ENCODE results near the gene CXCR1. TPM values are rescaled to one million over a fixed set of nuclear protein-coding genes. Genes with fewer than 3 reads are reported as not detected.

CXCR1 gene
- total RNA-seq (1 to 10 TPM; 1.8 to 3.5 TPM), polyA plus RNA-seq (under 1 TPM; 0.20 to 0.63 TPM)
- long read RNA-seq, donor 1, transcript CXCR1-201 (2 exons, 2,488 nt) = major isoform, 6 of 6 reads
- long read RNA-seq, donor 1, partial matches to known transcripts = 0 of 6 reads
- long read RNA-seq, donor 1, other reads (novel, unspliced or antisense) = 0 of 6 reads
- long read RNA-seq, donor 2 = 0 reads

GRCh38 chr2:218166791-218167190 is at the start of gene CXCR1:
TSS of gene CXCR1 (minus strand) at chr2:218166962. CDS start at chr2:218165211, 1,751 bp downstream.
- no peaks in the 10 kb centered on the region for H3K27me3 ChIP-seq (ENCODE audit: control insufficient read depth in 1 of 2, insufficient read depth in 2 of 2, low read length in 1 of 2)
- no peak within 1 kb of the TSS for H3K27ac ChIP-seq (ENCODE audit: low read depth in 1 of 2, low read length in 2 of 2)
- H3K9me3 ChIP-seq (ENCODE audit: control insufficient read depth, low read length) = no peaks in the 10 kb centered on the region
- intact Hi-C loops (cut with DNase I) = no loop called here
- ATAC-seq (ENCODE audit: low FRiP score) (peak; percentile 36), DNase-seq (no peak)
- no peaks in the 10 kb centered on the region for H3K36me3 ChIP-seq (ENCODE audit: control insufficient read depth in 1 of 2, insufficient read depth in 2 of 2, low read length in 1 of 2)
- WGBS, 2 donors = 87 to 89% methylated on average over 3 of the region's 3 CpGs
- H3K4me3 ChIP-seq (ENCODE audit: low read length in 2 of 2) = no peak within 1 kb of the TSS
- H3K4me1 ChIP-seq (ENCODE audit: control insufficient read depth in 1 of 2, insufficient read depth in 2 of 2, low read length in 2 of 2) = no peaks in the 10 kb centered on the region

- Histone ChIP-seq H3K27me3 (ENCODE audit: control insufficient read depth in 1 of 2, insufficient read depth in 2 of 2, low read length in 1 of 2) (no peaks in the 10 kb centered on the region), H3K4me1 (ENCODE audit: control insufficient read depth in 1 of 2, insufficient read depth in 2 of 2, low read length in 2 of 2) (peaks cover 3 to 10% of the 10 kb centered on the region in 2 donors), H3K36me3 (ENCODE audit: control insufficient read depth in 1 of 2, insufficient read depth in 2 of 2, low read length in 1 of 2) (no peaks in the 10 kb centered on the region), H3K27ac (ENCODE audit: low read depth in 1 of 2, low read length in 2 of 2) (peak overlapping the region in 1 of 2 donors; percentile 53), H3K4me3 (ENCODE audit: low read length in 2 of 2) (peak overlapping the region; percentile 5 to 97), H3K9me3 (ENCODE audit: control insufficient read depth, low read length) (no peaks in the 10 kb centered on the region)
- WGBS, 2 donors = 43 to 50% methylated on average over 9 of the region's 9 CpGs
- intact Hi-C loops (cut with DNase I) = loop anchor here in 1 of 2 donors (2.0 to 5.0 kb wide), 2 partner anchors 14 to 191 kb away; no protein-coding TSS in a partner anchor
- ATAC-seq (ENCODE audit: low FRiP score) = peak; percentile 12
- no peak for DNase-seq
Observed at GRCh38 chr2:218216336-218216673, 49.5 kb upstream of the CXCR1 start.

- no peak overlapping the region for H3K4me3 ChIP-seq (ENCODE audit: low read length in 2 of 2)
- no peaks in the 10 kb centered on the region for H3K4me1 ChIP-seq (ENCODE audit: control insufficient read depth in 1 of 2, insufficient read depth in 2 of 2, low read length in 2 of 2)
- no peaks in the 10 kb centered on the region for H3K9me3 ChIP-seq (ENCODE audit: control insufficient read depth, low read length)
- intact Hi-C loops (cut with DNase I) = no loop called here
- WGBS, 2 donors = 92 to 100% methylated on average over 1 of the region's 1 CpG
- H3K27ac ChIP-seq (ENCODE audit: low read depth in 1 of 2, low read length in 2 of 2) = no peak overlapping the region
- no peaks in the 10 kb centered on the region for H3K36me3 ChIP-seq (ENCODE audit: control insufficient read depth in 1 of 2, insufficient read depth in 2 of 2, low read length in 1 of 2)
- ATAC-seq (ENCODE audit: low FRiP score) (no peak), DNase-seq (no peak)
- H3K27me3 ChIP-seq (ENCODE audit: control insufficient read depth in 1 of 2, insufficient read depth in 2 of 2, low read length in 1 of 2) = no peaks in the 10 kb centered on the region
Observed at GRCh38 chr2:218214116-218214515, 47.4 kb upstream of the CXCR1 start.

- intact Hi-C loops (cut with DNase I) = no loop called here
- WGBS, 2 donors = 94 to 95% methylated on average over 3 of the region's 3 CpGs
Observed at GRCh38 chr2:218209078-218209477, 42.3 kb upstream of the CXCR1 start.

GRCh38 chr2:218202266-218202665 is 35.5 kb upstream of the CXCR1 start:
- intact Hi-C loops (cut with DNase I) = no loop called here
- no peak overlapping the region for H3K27ac ChIP-seq (ENCODE audit: low read depth in 1 of 2, low read length in 2 of 2)
- no peak overlapping the region for H3K4me3 ChIP-seq (ENCODE audit: low read length in 2 of 2)
- ATAC-seq (ENCODE audit: low FRiP score) (no peak), DNase-seq (no peak)
- H3K27me3 ChIP-seq (ENCODE audit: control insufficient read depth in 1 of 2, insufficient read depth in 2 of 2, low read length in 1 of 2) = no peaks in the 10 kb centered on the region
- no peaks in the 10 kb centered on the region for H3K4me1 ChIP-seq (ENCODE audit: control insufficient read depth in 1 of 2, insufficient read depth in 2 of 2, low read length in 2 of 2)
- H3K36me3 ChIP-seq (ENCODE audit: control insufficient read depth in 1 of 2, insufficient read depth in 2 of 2, low read length in 1 of 2) = no peaks in the 10 kb centered on the region
- 85 to 93% methylated on average over 3 of the region's 3 CpGs for WGBS, 2 donors
- H3K9me3 ChIP-seq (ENCODE audit: control insufficient read depth, low read length) = no peaks in the 10 kb centered on the region

More at GRCh38 chr2:218209078-218209477, 42.3 kb upstream of the CXCR1 start:
- H3K9me3 ChIP-seq (ENCODE audit: control insufficient read depth, low read length) = no peaks in the 10 kb centered on the region
- no peaks in the 10 kb centered on the region for H3K36me3 ChIP-seq (ENCODE audit: control insufficient read depth in 1 of 2, insufficient read depth in 2 of 2, low read length in 1 of 2)
- H3K4me3 ChIP-seq (ENCODE audit: low read length in 2 of 2) = no peak overlapping the region
- H3K27ac ChIP-seq (ENCODE audit: low read depth in 1 of 2, low read length in 2 of 2) = no peak overlapping the region
- no peaks in the 10 kb centered on the region for H3K27me3 ChIP-seq (ENCODE audit: control insufficient read depth in 1 of 2, insufficient read depth in 2 of 2, low read length in 1 of 2)
- DNase-seq = no peak
- no peak for ATAC-seq (ENCODE audit: low FRiP score)
- no peaks in the 10 kb centered on the region for H3K4me1 ChIP-seq (ENCODE audit: control insufficient read depth in 1 of 2, insufficient read depth in 2 of 2, low read length in 2 of 2)

- Histone ChIP-seq H3K9me3 (ENCODE audit: control insufficient read depth, low read length) (no peaks in the 10 kb centered on the region), H3K27me3 (ENCODE audit: control insufficient read depth in 1 of 2, insufficient read depth in 2 of 2, low read length in 1 of 2) (no peaks in the 10 kb centered on the region), H3K27ac (ENCODE audit: low read depth in 1 of 2, low read length in 2 of 2) (no peak overlapping the region), H3K36me3 (ENCODE audit: control insufficient read depth in 1 of 2, insufficient read depth in 2 of 2, low read length in 1 of 2) (no peaks in the 10 kb centered on the region), H3K4me1 (ENCODE audit: control insufficient read depth in 1 of 2, insufficient read depth in 2 of 2, low read length in 2 of 2) (no peaks in the 10 kb centered on the region), H3K4me3 (ENCODE audit: low read length in 2 of 2) (no peak overlapping the region)
- WGBS, 2 donors = 83 to 85% methylated on average over 4 of the region's 4 CpGs
- intact Hi-C loops (cut with DNase I) = no loop called here
- no peak for DNase-seq
- ATAC-seq (ENCODE audit: low FRiP score) = no peak
Observed at GRCh38 chr2:218196974-218197373, 30.2 kb upstream of the CXCR1 start.

- no peak for DNase-seq
- Histone ChIP-seq H3K27ac (ENCODE audit: low read depth in 1 of 2, low read length in 2 of 2) (no peak overlapping the region), H3K27me3 (ENCODE audit: control insufficient read depth in 1 of 2, insufficient read depth in 2 of 2, low read length in 1 of 2) (no peaks in the 10 kb centered on the region), H3K4me1 (ENCODE audit: control insufficient read depth in 1 of 2, insufficient read depth in 2 of 2, low read length in 2 of 2) (no peaks in the 10 kb centered on the region), H3K36me3 (ENCODE audit: control insufficient read depth in 1 of 2, insufficient read depth in 2 of 2, low read length in 1 of 2) (no peaks in the 10 kb centered on the region), H3K4me3 (ENCODE audit: low read length in 2 of 2) (no peak overlapping the region), H3K9me3 (ENCODE audit: control insufficient read depth, low read length) (no peaks in the 10 kb centered on the region)
- intact Hi-C loops (cut with DNase I) = no loop called here
- no peak for ATAC-seq (ENCODE audit: low FRiP score)
- 91 to 93% methylated on average over 3 of the region's 3 CpGs for WGBS, 2 donors
Observed at GRCh38 chr2:218194880-218195279, 28.1 kb upstream of the CXCR1 start.

GRCh38 chr2:218193701-218194100 is 26.9 kb upstream of the CXCR1 start:
- no peak overlapping the region for H3K4me3 ChIP-seq (ENCODE audit: low read length in 2 of 2)
- WGBS, 2 donors = 74 to 85% methylated on average over 4 of the region's 4 CpGs
- H3K36me3 ChIP-seq (ENCODE audit: control insufficient read depth in 1 of 2, insufficient read depth in 2 of 2, low read length in 1 of 2) = no peaks in the 10 kb centered on the region
- no peak overlapping the region for H3K27ac ChIP-seq (ENCODE audit: low read depth in 1 of 2, low read length in 2 of 2)
- no peaks in the 10 kb centered on the region for H3K27me3 ChIP-seq (ENCODE audit: control insufficient read depth in 1 of 2, insufficient read depth in 2 of 2, low read length in 1 of 2)
- ATAC-seq (ENCODE audit: low FRiP score) (no peak), DNase-seq (no peak)
- H3K4me1 ChIP-seq (ENCODE audit: control insufficient read depth in 1 of 2, insufficient read depth in 2 of 2, low read length in 2 of 2) = no peaks in the 10 kb centered on the region
- intact Hi-C loops (cut with DNase I) = no loop called here
- no peaks in the 10 kb centered on the region for H3K9me3 ChIP-seq (ENCODE audit: control insufficient read depth, low read length)

- Histone ChIP-seq H3K27me3 (ENCODE audit: control insufficient read depth in 1 of 2, insufficient read depth in 2 of 2, low read length in 1 of 2) (no peaks in the 10 kb centered on the region), H3K27ac (ENCODE audit: low read depth in 1 of 2, low read length in 2 of 2) (no peak overlapping the region), H3K4me1 (ENCODE audit: control insufficient read depth in 1 of 2, insufficient read depth in 2 of 2, low read length in 2 of 2) (no peaks in the 10 kb centered on the region), H3K9me3 (ENCODE audit: control insufficient read depth, low read length) (no peaks in the 10 kb centered on the region), H3K36me3 (ENCODE audit: control insufficient read depth in 1 of 2, insufficient read depth in 2 of 2, low read length in 1 of 2) (no peaks in the 10 kb centered on the region), H3K4me3 (ENCODE audit: low read length in 2 of 2) (no peak overlapping the region)
- ATAC-seq (ENCODE audit: low FRiP score) (no peak), DNase-seq (no peak)
- 58 to 60% methylated on average over 3 of the region's 3 CpGs for WGBS, 2 donors
- intact Hi-C loops (cut with DNase I) = no loop called here
Observed at GRCh38 chr2:218192902-218193430, 26.2 kb upstream of the CXCR1 start.
